Measurements from ENCODE around the gene TPD52L1.

Gene TPD52L1

DNA sequence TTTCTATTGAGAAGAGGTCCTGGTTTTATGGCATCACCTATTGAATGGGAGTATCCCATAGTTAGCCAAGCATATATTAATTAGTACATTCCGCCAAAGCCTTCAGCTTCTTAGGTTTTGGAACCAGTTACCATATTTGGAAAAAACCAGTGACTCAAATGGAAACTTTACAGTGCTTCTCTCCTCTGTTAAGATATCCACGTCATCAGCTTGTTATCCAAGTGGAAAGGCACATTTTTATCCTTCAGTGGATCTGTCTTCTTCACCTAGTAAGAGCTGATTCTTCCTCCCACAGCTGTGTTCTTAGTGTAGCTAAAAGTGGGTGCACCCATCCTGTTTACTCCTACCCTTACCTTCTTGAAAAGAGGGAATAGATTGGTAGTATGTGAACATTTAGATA lies 34.5 kb downstream of the TPD52L1 start:
- no peak for TF ChIP-seq POLR2AphosphoS5 (IDR thresholded peaks at IDR 0.05; ENCODE audit: low read depth, low read length)
- no peak for TF ChIP-seq SIN3A (IDR thresholded peaks at IDR 0.05; ENCODE audit: borderline replicate concordance, insufficient read depth, low read length)
- no peak for TF ChIP-seq FOXP2 (optimal IDR thresholded peaks at IDR 0.05; ENCODE audit: borderline replicate concordance, extremely low read depth, extremely low read length, insufficient read depth)
- TF ChIP-seq, protein P1, sequence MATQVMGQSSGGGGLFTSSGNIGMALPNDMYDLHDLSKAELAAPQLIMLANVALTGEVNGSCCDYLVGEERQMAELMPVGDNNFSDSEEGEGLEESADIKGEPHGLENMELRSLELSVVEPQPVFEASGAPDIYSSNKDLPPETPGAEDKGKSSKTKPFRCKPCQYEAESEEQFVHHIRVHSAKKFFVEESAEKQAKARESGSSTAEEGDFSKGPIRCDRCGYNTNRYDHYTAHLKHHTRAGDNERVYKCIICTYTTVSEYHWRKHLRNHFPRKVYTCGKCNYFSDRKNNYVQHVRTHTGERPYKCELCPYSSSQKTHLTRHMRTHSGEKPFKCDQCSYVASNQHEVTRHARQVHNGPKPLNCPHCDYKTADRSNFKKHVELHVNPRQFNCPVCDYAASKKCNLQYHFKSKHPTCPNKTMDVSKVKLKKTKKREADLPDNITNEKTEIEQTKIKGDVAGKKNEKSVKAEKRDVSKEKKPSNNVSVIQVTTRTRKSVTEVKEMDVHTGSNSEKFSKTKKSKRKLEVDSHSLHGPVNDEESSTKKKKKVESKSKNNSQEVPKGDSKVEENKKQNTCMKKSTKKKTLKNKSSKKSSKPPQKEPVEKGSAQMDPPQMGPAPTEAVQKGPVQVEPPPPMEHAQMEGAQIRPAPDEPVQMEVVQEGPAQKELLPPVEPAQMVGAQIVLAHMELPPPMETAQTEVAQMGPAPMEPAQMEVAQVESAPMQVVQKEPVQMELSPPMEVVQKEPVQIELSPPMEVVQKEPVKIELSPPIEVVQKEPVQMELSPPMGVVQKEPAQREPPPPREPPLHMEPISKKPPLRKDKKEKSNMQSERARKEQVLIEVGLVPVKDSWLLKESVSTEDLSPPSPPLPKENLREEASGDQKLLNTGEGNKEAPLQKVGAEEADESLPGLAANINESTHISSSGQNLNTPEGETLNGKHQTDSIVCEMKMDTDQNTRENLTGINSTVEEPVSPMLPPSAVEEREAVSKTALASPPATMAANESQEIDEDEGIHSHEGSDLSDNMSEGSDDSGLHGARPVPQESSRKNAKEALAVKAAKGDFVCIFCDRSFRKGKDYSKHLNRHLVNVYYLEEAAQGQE (IDR thresholded peaks at IDR 0.05; ENCODE audit: insufficient read depth in 1 of 2, low read depth in 2 of 2, low read length in 2 of 2), result no peak
- no peak for TF ChIP-seq TAF1 (IDR thresholded peaks at IDR 0.05; ENCODE audit: borderline replicate concordance, insufficient read depth, low read length)

DNA sequence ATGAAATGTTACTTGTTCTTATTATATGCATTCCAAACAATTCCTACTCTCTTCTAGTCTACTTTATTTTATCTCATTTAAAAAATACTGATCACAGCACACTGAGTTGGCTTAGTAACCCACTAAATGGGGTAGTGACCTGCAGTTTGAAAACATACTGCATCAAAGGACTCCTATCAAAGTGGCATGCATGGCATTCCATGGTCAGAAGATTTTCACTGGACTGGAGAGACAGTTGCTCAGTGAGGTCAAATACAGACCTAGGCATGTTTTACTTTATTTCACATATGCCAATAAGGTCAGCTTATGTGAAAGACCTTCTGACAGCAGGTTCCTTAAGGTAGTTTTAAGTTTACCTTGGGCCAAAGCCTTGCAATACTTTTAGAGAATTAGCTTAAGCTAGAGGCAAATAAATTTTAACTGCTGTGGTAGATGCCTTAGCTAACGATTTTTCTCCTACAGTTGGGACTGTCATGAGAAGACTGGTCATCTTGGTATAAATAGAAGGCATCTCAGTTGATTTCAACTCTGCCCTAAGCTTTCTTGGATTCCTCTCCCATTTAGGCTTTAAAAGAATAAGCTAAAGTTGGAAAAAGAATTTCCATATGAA lies 35.1 kb downstream of the TPD52L1 start:
- no peak for TF ChIP-seq POLR2AphosphoS5 (IDR thresholded peaks at IDR 0.05; ENCODE audit: low read depth, low read length)
- TF ChIP-seq, protein P1 (IDR thresholded peaks at IDR 0.05; ENCODE audit: insufficient read depth in 1 of 2, low read depth in 2 of 2, low read length in 2 of 2), result no peak
- TF ChIP-seq TAF1 (IDR thresholded peaks at IDR 0.05; ENCODE audit: borderline replicate concordance, insufficient read depth, low read length), result no peak
- no peak for TF ChIP-seq FOXP2 (optimal IDR thresholded peaks at IDR 0.05; ENCODE audit: borderline replicate concordance, extremely low read depth, extremely low read length, insufficient read depth)
- no peak for TF ChIP-seq SIN3A (IDR thresholded peaks at IDR 0.05; ENCODE audit: borderline replicate concordance, insufficient read depth, low read length)

DNA sequence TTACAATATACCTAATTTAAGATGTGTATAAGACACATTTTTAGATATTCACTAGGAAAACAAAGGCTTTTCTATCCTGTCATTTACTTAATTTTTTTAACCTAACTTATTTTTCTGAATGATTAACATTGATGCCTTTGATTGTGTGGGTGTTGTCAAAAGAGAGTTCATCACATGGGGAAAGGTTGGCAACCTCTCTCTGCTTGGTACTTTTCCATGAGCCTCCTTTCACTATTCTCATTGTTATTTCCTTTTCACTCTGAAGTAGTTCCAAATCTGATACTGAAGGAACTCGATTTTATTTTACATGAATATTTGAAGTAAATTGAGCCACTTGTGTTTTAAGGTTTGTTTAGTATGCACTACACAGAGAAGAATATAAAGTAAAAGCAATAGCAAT lies 35.9 kb downstream of the TPD52L1 start:
- TF ChIP-seq POLR2AphosphoS5 (IDR thresholded peaks at IDR 0.05; ENCODE audit: low read depth, low read length) (no peak), TAF1 (IDR thresholded peaks at IDR 0.05; ENCODE audit: borderline replicate concordance, insufficient read depth, low read length) (no peak), FOXP2 (optimal IDR thresholded peaks at IDR 0.05; ENCODE audit: borderline replicate concordance, extremely low read depth, extremely low read length, insufficient read depth) (no peak), SIN3A (IDR thresholded peaks at IDR 0.05; ENCODE audit: borderline replicate concordance, insufficient read depth, low read length) (no peak)
- TF ChIP-seq, protein P1 (IDR thresholded peaks at IDR 0.05; ENCODE audit: insufficient read depth in 1 of 2, low read depth in 2 of 2, low read length in 2 of 2), result no peak

DNA sequence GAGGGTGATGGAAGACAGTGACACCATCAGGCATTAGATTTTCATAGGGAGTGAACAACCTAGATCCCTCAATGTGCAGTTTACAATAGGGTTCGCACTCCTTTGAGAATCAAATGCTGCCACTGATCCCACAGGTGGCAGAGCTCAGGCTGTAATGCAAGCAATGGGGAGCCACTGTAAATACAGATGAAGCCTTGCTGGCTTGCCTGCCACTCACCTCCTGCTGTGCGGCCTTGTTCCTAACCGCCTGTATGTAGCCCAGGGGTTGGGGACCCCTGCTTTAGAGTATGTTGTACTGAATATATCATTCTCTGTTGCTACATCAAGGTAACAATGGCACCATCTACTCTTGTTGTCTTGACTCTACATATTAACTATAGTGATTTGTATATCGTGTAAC lies 37.1 kb downstream of the TPD52L1 start:
- TF ChIP-seq, protein P1 (IDR thresholded peaks at IDR 0.05; ENCODE audit: insufficient read depth in 1 of 2, low read depth in 2 of 2, low read length in 2 of 2), result no peak
- TF ChIP-seq TAF1 (IDR thresholded peaks at IDR 0.05; ENCODE audit: borderline replicate concordance, insufficient read depth, low read length) (no peak), POLR2AphosphoS5 (IDR thresholded peaks at IDR 0.05; ENCODE audit: low read depth, low read length) (no peak), SIN3A (IDR thresholded peaks at IDR 0.05; ENCODE audit: borderline replicate concordance, insufficient read depth, low read length) (no peak), FOXP2 (optimal IDR thresholded peaks at IDR 0.05; ENCODE audit: borderline replicate concordance, extremely low read depth, extremely low read length, insufficient read depth) (no peak)
